HT1080 (cell line): Measurements from ENCODE around the gene ANXA4. TPM values are rescaled to one million over a fixed set of nuclear protein-coding genes. Genes with fewer than 3 reads are reported as not detected.
A peak's percentile ranks its signal among the peaks of the same experiment; 100 is the strongest.
"Not testable (repeated sequence)": the region's sequence is repeated elsewhere in the genome, so short reads cannot be mapped to it uniquely, and the experiment has no call there.

Source experiments
- DNase-seq: peaks from one replicate; pipeline ENCODE4 v3.0.0-alpha.2; 2015; ENCODE audit warnings: low read depth
- total RNA-seq: library from RNA; depleted of rRNA; stranded (reverse); fragments of >200 nt; shearing (Covaris generic); gene quantifications from 2 replicates; pipeline ENCODE4 v1.2.3, GENCODE V29; 2014

Gene ANXA4
- total RNA-seq, 1 experiment from 2014 or later: 36.2 TPM

GRCh38 chr2:69720404-69720803 is 21.5 kb upstream of the ANXA4 start:
- no peak for DNase-seq

DNA sequence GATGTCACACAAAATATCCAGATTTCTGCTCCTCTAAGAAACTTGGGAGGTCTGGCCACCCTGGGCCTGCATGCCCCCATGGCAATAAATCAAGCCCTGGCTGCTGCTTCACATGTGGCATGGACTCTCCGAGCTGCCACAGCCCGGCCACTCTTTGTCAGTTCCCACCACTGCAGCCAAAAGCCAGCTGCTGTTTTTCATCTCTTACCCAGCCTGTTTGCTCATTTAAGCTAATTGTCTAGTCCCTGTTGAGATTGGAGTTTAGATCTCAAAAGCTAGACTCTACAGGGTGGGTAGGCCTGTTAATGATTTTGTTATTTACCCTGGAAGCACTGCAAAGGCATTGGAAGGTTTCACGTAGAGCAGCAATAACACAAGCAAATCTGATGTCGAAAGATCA is 20.9 kb upstream of the ANXA4 start:
- DNase-seq: no peak

GRCh38 chr2:69723791-69724190 is 18.1 kb upstream of the ANXA4 start:
- DNase-seq: no peak

- peak; percentile 64 for DNase-seq
Observed at GRCh38 chr2:69724540-69725159, 17.3 kb upstream of the ANXA4 start.

GRCh38 chr2:69725706-69726360 is 16.1 kb upstream of the ANXA4 start:
- no peak for DNase-seq

DNA sequence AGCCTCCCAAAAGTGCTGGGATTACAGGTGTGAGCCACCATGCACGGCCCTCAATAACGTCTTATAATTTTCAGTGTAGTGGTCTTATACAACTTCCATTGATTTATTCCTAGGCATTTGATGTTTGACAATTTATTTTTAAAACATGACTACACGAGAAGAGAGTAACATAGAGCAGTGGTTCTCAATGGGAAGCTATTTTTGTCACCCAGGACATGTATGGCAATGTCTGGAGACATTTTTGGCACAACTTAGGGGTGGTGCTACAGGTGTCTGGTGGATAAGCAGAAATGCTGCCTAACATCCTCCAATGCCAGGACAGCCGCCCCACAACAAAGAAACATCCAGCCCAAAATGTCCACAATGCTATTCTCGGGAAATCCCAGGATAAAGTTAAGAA is 12.7 kb upstream of the ANXA4 start:
- DNase-seq: no peak

DNA sequence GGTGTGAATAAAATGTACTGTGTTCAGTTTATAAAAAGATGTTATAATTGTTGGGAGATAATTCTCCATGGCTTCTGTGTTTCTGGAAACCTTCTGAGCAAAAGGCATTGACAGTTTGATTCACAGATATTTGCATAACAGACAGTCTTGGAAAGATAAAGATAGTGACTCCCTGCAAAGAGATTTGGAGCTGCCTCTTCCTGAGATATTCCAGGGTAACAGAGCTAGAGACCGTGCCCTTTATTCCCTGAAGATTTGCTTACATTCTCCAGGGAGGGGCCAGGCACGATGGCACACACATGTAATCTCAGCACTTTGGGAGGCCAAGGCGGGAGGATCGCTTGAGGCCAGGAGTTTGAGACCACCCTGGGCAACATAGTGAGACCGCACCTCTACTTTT is 12.2 kb upstream of the ANXA4 start:
- no peak for DNase-seq

GRCh38 chr2:69731147-69731970 is 10.6 kb upstream of the ANXA4 start:
- DNase-seq: no peak

- DNase-seq: no peak
Observed at GRCh38 chr2:69733342-69734034, 8.4 kb upstream of the ANXA4 start.

DNA sequence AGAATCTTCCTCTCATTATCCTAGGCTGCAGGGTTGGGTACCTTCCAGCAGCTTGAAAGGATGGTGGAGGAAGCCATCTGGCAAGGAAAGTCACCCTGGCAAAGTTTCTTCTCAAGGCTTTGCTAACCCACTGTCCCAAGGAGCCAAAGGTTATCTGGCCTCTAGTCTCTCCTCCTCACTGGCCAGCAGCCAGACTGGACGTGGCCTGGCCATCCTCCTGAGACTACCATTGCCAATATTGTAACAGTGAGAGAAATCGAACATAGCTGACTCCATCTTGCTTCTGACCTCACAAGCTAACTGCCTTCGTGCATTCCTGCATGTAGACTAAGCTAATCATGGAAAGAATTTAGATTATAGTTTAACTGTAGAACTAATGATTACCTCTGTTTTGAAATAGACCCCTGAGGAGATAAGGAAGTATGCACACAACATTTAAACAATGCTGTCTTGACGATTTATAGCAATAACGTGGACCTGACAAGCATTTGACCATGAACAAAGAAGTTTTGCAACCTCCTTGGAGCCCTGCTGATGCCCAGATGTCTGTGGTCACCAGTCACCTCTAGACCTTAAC is 7.8 kb upstream of the ANXA4 start:
- no peak for DNase-seq

DNA sequence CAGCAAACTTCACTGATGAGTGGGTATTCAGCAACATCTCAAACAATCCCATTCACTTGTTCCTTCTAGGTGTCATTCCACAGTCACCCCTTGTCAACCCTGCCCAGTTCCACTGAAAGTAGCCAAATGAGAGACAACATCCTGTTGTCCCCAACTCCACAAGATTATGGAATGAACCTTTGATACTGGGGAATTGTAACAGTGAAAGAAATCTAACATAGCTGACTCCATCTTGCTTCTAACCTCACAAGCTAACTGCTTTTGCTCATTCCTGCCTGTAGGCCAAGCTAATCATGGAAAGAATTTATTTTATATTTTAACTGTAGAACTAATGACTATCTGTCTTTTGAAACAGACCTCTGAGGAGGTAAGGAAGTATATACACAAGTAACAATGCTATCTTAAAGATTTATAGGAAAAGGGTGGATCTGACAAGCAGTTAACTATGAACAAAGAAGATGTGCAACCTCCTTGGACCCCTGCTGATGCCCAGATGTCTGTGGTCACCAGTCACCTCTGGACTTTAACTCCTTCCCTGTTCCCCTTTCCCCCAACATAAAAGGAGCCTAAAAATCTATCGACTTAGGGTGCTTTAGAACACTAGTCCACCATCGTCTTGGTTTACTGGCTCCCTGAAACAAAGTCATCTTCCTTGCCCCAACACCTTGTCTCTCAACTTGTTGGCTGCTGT is 6.9 kb upstream of the ANXA4 start:
- no peak for DNase-seq

- no peak for DNase-seq
Observed at GRCh38 chr2:69735686-69736085, 6.2 kb upstream of the ANXA4 start.

DNA sequence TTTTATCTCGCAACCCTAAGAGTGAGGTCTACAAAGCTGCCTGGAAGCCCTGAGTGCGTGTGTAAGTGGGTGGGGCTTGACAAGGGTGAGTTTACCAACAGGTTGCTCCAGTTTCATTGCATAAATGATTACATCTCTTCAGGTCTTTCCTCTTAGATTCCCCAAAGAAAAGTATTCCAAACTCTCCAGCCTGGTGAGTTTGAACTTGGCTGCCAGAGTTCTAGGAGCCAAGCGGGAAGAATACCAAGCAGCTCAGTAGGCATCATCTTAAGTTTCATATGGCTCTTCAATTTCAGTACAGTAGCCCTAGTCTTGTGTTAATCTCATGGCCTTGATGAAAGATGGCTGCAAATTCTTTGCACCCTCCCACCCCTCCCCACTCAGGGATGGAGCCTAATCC is 3.8 kb upstream of the ANXA4 start:
- not testable (repeated sequence) for DNase-seq

DNA sequence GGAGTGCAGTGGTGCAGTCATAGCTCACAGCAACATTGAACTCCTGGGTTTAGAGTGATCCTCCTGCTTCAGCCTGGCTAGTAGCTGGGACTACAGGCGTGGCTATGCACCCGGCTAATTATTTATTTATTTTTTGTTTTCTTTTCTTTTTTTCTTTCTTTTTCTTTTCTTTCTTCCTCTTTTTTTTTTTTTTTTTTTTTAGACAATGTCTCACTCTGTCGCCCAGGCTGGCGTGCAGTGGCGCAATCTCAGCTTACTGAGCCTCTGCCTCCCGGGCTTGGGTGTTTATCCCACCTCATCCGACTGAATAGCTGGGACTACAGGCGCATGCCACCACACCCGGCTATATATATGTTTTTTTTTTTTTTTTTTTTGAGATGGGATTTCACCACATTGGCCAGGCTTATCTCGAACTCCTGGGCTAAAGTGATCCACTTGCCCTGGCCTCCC is 1.4 kb upstream of the ANXA4 start:
- no peak for DNase-seq

DNA sequence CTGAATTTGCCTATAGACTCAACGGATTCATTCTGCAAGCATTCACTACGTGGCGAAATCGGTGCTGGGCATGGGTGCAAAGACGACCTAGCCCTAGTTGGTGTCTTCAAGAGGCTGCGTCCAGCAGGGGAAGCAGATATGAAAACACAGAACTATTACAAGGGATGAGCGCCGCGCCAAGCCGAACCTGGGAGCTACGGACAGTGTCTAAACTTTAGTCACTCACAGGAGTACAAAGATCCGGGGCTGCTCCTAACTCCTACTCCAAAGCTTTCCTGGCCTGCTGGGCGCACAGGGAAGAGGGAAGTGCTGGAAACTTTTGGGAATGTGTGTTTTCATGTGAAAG is 732 bp upstream of the ANXA4 start:
- DNase-seq: peak; percentile 75

- no peak for DNase-seq
Observed at GRCh38 chr2:69742322-69742952, 503 bp downstream of the ANXA4 start.

- no peak for DNase-seq
Observed at GRCh38 chr2:69743847-69744264, 1.9 kb downstream of the ANXA4 start.

GRCh38 chr2:69744456-69744855 is 2.5 kb downstream of the ANXA4 start:
- DNase-seq: no peak

DNA sequence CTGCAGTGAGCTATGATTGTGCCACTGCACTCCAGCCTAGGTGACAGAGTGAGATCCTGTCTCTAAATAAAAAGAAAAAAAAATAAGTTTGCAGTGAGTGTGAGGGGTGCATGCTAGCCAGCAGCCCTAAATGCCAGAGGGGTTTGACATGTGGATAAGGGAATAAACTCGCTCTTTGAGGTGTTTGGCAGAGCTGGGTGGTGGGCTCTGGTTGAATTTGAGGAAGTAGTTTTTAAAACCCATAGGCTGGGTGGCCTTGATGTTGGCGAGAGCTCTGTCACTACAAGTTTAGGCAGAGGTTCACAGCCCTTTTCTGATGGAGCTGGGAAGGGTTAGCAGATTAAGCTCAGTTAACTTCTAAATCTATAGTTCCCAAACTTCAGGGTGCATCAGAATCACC is 3.1 kb downstream of the ANXA4 start:
- DNase-seq: no peak

DNA sequence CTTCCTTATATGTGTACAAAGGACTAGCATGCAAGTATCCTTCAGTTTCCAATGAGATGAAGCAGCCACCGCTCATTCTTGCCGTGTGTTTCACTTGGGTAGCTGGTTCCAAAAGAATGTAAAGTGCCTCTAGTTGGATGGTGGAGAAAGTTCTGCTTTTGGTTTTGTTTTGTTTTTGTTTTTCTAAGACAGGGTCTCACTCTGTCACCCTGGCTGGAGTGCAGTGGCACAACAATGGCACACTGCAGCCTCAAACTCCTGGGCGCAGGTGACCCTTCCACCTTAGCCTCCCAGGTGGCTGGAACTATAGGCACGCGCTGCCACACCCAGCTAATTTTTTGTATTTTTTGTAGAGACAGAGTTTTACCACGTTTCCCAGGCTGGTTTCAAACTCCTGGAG is 8.3 kb downstream of the ANXA4 start:
- no peak for DNase-seq
